ENCODE measurements around the gene SPTAN1.

DNA sequence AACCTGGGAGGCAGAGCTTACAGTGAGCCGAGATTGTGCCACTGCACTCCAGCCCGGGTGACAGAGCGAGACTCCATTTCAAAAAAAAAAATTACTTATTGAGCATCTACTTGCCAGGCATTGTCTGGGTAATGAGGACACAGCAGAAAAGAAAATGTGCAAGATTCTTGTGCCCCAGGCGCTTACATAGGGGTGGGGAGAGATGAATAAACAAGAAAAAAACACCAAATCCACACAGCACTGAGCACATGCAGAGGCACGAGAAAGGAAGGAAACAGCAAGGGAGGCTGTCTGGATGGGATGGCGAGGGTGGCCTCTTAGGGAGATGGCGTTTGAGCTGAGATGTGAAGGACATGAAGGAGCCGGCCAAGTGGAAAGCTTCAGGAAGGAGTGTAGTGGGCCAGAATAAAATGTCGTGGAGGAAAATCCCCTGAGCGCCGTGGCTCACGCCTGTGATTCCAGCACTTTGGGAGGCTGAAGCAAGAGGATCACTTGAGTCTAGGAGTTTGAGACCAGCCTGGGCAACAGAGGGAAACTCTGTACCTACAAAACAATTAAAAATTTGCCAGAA lies 90.4 kb downstream of the SPTAN1 start:
- TF ChIP-seq POLR2A (IDR thresholded peaks at IDR 0.05; ENCODE audit: low read depth, low read length) (no peak), EZH2 (IDR thresholded peaks at IDR 0.05; ENCODE audit: borderline replicate concordance, low read depth, low read length, severe bottlenecking) (no peak), POLR2AphosphoS5 (IDR thresholded peaks at IDR 0.05; ENCODE audit: insufficient read depth, low read depth, low read length) (no peak)
- TF ChIP-seq, protein P1, sequence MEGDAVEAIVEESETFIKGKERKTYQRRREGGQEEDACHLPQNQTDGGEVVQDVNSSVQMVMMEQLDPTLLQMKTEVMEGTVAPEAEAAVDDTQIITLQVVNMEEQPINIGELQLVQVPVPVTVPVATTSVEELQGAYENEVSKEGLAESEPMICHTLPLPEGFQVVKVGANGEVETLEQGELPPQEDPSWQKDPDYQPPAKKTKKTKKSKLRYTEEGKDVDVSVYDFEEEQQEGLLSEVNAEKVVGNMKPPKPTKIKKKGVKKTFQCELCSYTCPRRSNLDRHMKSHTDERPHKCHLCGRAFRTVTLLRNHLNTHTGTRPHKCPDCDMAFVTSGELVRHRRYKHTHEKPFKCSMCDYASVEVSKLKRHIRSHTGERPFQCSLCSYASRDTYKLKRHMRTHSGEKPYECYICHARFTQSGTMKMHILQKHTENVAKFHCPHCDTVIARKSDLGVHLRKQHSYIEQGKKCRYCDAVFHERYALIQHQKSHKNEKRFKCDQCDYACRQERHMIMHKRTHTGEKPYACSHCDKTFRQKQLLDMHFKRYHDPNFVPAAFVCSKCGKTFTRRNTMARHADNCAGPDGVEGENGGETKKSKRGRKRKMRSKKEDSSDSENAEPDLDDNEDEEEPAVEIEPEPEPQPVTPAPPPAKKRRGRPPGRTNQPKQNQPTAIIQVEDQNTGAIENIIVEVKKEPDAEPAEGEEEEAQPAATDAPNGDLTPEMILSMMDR (IDR thresholded peaks at IDR 0.05; ENCODE audit: extremely low read depth in 1 of 2, insufficient read depth in 1 of 2, low read depth in 1 of 2, low read length in 2 of 2): no peak

Data from endothelial cell of umbilical vein (primary cell).